ENCODE measurements around the gene PARP8. TPM values are rescaled to one million over a fixed set of nuclear protein-coding genes. Genes with fewer than 3 reads are reported as not detected.

The PARP8 gene
- total RNA-seq, 2 experiments from 2014 or later: 36.8 to 39.2 TPM

DNA sequence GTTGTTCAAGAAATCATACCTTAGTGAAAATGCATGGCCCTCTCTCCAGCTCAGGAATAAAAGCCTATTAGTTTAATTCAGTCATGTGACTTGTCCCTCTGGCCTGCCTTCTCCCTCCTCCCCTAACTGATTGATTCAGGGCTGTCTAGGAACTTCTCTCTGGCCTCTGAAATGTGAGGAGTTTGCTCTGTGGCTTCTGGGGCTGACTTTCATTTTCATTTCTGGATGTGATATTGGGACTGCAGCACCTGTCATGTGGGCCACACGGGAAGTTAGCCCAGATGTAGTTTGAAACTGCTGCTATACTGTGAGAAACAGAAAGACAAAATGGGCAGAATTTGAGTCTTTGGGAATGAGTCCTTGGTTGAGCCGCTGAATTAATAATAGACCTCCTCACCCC, 44.8 kb downstream of the PARP8 start:
- intact Hi-C loops (cut with micrococcal nuclease; ENCODE audit: unreplicated experiment): loop anchor here (5.0 kb wide), 1 partner anchor 44 kb away; the partner anchor contains the start of gene PARP8
- ChIA-PET POLR2A (interaction anchor here (1.1 to 1.5 kb wide), 2 partner anchors 9 to 27 kb away, joined by 3 to 5 read pairs; no protein-coding TSS in a partner anchor), CTCF (ENCODE audit: unreplicated experiment) (no interaction called here)
- no peaks in the 10 kb centered on the region for H4K20me1 ChIP-seq (ENCODE audit: insufficient read depth, low read length)
- no peak for TF ChIP-seq CTCF (conservative IDR thresholded peaks at IDR 0.05; ENCODE audit: low read length)
- TF ChIP-seq EZH2phosphoT487 (IDR thresholded peaks at IDR 0.05; ENCODE audit: borderline replicate concordance, low read depth, low read length): no peak
- H2AFZ ChIP-seq (ENCODE audit: low read length): 0 out of 2 replicates have a peak overlapping the region, but pooled peaks have one; percentile 1
- peak overlapping the region; percentile 47 for H3K27ac ChIP-seq (ENCODE audit: low read depth, low read length, poor library complexity, severe bottlenecking)
- peak; percentile 80 for DNase-seq (ENCODE audit: low spot score)
- peak overlapping the region; percentile 44 for H3K4me3 ChIP-seq (ENCODE audit: low read depth, low read length, poor library complexity, severe bottlenecking)
- H3K79me2 ChIP-seq (ENCODE audit: insufficient read depth, low read depth, low read length): peaks cover 43% of the 10 kb centered on the region; the same call in 1 of the 2 replicates
- no TSS peak for BruUV-seq (replicated peaks)
- no peaks in the 10 kb centered on the region for H3K36me3 ChIP-seq (ENCODE audit: insufficient read depth, low read length)
- peaks cover 26% of the 10 kb centered on the region for H3K4me1 ChIP-seq (ENCODE audit: insufficient read depth, low read length, poor library complexity, severe bottlenecking)
- H3K9me3 ChIP-seq (ENCODE audit: low read length): no peaks in the 10 kb centered on the region
- H3K9me2 ChIP-seq (ENCODE audit: insufficient read depth, low read length): no peaks in the 10 kb centered on the region
- peak overlapping the region; percentile 63 for H3K4me2 ChIP-seq (ENCODE audit: low read length)

- peaks cover 47% of the 10 kb centered on the region; the same call in 1 of the 2 replicates for H3K79me2 ChIP-seq (ENCODE audit: insufficient read depth, low read depth, low read length)
- POLR2A ChIA-PET: interaction anchor here (0.9 kb wide), 1 partner anchor 20 kb away, joined by 6 read pairs; no protein-coding TSS in a partner anchor
Measured at GRCh38 chr5:50712479-50712878, 46.0 kb downstream of the PARP8 start.

More at GRCh38 chr5:50712479-50712878, 46.0 kb downstream of the PARP8 start:
- CTCF ChIA-PET (ENCODE audit: unreplicated experiment): no interaction called here
- Histone ChIP-seq H4K20me1 (ENCODE audit: insufficient read depth, low read length) (no peaks in the 10 kb centered on the region), H3K4me2 (ENCODE audit: low read length) (peak overlapping the region; percentile 63), H3K9me2 (ENCODE audit: insufficient read depth, low read length) (no peaks in the 10 kb centered on the region), H3K36me3 (ENCODE audit: insufficient read depth, low read length) (no peaks in the 10 kb centered on the region), H3K9me3 (ENCODE audit: low read length) (no peaks in the 10 kb centered on the region), H2AFZ (ENCODE audit: low read length) (no peak overlapping the region), H3K4me3 (ENCODE audit: low read depth, low read length, poor library complexity, severe bottlenecking) (no peak overlapping the region), H3K27ac (ENCODE audit: low read depth, low read length, poor library complexity, severe bottlenecking) (no peak overlapping the region), H3K4me1 (ENCODE audit: insufficient read depth, low read length, poor library complexity, severe bottlenecking) (peaks cover 26% of the 10 kb centered on the region)
- DNase-seq (ENCODE audit: low spot score): no peak
- intact Hi-C loops (cut with micrococcal nuclease; ENCODE audit: unreplicated experiment): loop anchor here (5.0 kb wide), 1 partner anchor 45 kb away; the partner anchor contains the start of gene PARP8
- TF ChIP-seq CTCF (conservative IDR thresholded peaks at IDR 0.05; ENCODE audit: low read length): no peak
- no peak for TF ChIP-seq EZH2phosphoT487 (IDR thresholded peaks at IDR 0.05; ENCODE audit: borderline replicate concordance, low read depth, low read length)
- BruUV-seq (replicated peaks): no TSS peak

Data from OCI-LY7 (cell line).